GM10266 (cell line): Measurements from ENCODE around the gene GPR180.

Experiments
- DNase-seq: peaks from one replicate; pipeline ENCODE4 v3.0.0; 2012; ENCODE audit errors: extremely low spot score
- CTCF ChIP-seq: IDR thresholded peaks from 2 replicates; pipeline ENCODE4 v1.5.1; 2012; ENCODE audit warnings: mild to moderate bottlenecking, low read depth; ENCODE audit not compliant: control insufficient read depth, insufficient read depth; ENCODE audit errors: missing control alignments

Gene GPR180

GRCh38 chr13:94601446-94602431, at the start of gene GPR180:
Gene GPR180 (plus strand): TSS chr13:94601857. CDS start chr13:94601928, 71 bp downstream.
- peak; percentile 95 for DNase-seq
- no peak for TF ChIP-seq CTCF

- no peak for TF ChIP-seq CTCF
- no peak for DNase-seq
These were observed 49.6 kb upstream of the GPR180 start for GRCh38 chr13:94552095-94552494.

GRCh38 chr13:94553766-94554165, 47.9 kb upstream of the GPR180 start:
- no peak for DNase-seq
- TF ChIP-seq CTCF: no peak

- TF ChIP-seq CTCF: no peak
- no peak for DNase-seq
These were observed 45.6 kb upstream of the GPR180 start for GRCh38 chr13:94556041-94556440.

- no peak for TF ChIP-seq CTCF
- no peak for DNase-seq
These were observed 45.0 kb upstream of the GPR180 start for GRCh38 chr13:94556621-94557020.

- no peak for DNase-seq
- no peak for TF ChIP-seq CTCF
These were observed 43.9 kb upstream of the GPR180 start for GRCh38 chr13:94557684-94558235.

GRCh38 chr13:94558716-94559115, 42.9 kb upstream of the GPR180 start:
- no peak for DNase-seq
- TF ChIP-seq CTCF: no peak
